GM21619 (cell line): Measurements from ENCODE around the gene COL4A1.
"Not testable (repeated sequence)": the region's sequence is repeated elsewhere in the genome, so short reads cannot be mapped to it uniquely, and the experiment has no call there.

Experiments used
- ATAC-seq: cut with Tn5 transposase; IDR thresholded peaks from one replicate; pipeline ENCODE4 v1.9.1; 2021; ENCODE audit not compliant: unreplicated experiment

COL4A1 gene

GRCh38 chr13:110123041-110123809 lies 183.7 kb downstream of the COL4A1 start:
- no peak for ATAC-seq

- ATAC-seq, result no peak
These were observed 185.4 kb downstream of the COL4A1 start for GRCh38 chr13:110121422-110122083.

GRCh38 chr13:110119935-110120905 lies 186.7 kb downstream of the COL4A1 start:
- ATAC-seq, result no peak

GRCh38 chr13:110118106-110118505 lies 188.9 kb downstream of the COL4A1 start:
- ATAC-seq, result no peak

GRCh38 chr13:110116072-110116487 lies 190.9 kb downstream of the COL4A1 start:
- no peak for ATAC-seq

- ATAC-seq, result no peak
These were observed 191.4 kb downstream of the COL4A1 start for GRCh38 chr13:110115591-110115990.

- no peak for ATAC-seq
These were observed 192.6 kb downstream of the COL4A1 start for GRCh38 chr13:110114316-110114715.

- ATAC-seq, result no peak
These were observed 193.6 kb downstream of the COL4A1 start for GRCh38 chr13:110113284-110113764.

- not testable (repeated sequence) for ATAC-seq
These were observed 194.6 kb downstream of the COL4A1 start for GRCh38 chr13:110112379-110112778.

DNA sequence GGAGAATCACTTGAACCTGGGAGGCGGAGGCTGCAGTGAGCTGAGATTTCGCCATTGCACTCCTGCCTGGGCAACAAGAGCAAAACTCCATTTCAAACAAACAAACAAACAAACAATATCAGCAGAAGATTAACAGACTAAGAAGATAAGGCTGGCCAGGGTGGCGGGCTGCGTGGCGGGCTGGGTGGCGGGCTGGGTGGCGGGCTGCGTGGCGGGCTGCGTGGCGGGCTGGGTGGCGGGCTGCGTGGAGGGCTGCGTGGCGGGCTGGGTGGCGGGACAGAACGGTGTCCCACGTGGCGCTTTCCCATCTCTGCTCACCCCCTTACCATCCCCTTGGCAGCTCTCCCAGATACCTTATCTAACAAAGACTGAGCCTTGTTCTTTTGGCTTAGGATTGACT lies 196.2 kb downstream of the COL4A1 start:
- ATAC-seq, result no peak

- no peak for ATAC-seq
These were observed 197.0 kb downstream of the COL4A1 start for GRCh38 chr13:110109910-110110309.

DNA sequence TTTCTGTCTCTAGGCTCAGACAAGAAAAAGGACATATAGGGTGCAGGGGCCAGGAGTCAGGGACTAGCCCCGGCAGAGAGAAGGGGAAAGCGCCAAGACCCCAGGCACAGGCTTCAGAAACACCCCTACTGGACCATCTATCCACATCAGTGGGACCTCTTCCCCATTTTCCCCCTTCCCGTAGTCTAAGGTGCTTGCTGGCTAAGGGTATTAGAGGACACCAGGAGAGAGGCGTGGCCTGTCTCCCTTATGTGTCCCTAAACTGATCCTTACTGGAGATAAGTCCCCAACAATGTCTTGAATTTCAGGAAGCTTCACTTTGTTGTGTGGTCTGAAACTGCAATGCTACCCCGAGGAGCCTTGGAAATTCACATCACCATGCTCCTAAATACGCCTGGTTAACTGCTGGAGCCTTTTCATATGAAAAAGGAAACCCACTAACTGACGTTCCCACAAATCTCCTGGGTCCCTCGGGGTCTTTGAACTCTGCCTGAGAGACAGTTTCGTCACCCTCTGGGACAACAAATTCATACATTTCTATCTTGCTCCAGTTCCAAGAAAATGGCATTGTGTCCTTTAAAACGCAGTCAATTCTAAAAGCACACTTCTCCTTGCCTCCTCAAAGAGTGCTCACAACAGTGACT lies 197.7 kb downstream of the COL4A1 start:
- no peak for ATAC-seq

GRCh38 chr13:110108348-110109139 lies 198.4 kb downstream of the COL4A1 start:
- ATAC-seq, result no peak

DNA sequence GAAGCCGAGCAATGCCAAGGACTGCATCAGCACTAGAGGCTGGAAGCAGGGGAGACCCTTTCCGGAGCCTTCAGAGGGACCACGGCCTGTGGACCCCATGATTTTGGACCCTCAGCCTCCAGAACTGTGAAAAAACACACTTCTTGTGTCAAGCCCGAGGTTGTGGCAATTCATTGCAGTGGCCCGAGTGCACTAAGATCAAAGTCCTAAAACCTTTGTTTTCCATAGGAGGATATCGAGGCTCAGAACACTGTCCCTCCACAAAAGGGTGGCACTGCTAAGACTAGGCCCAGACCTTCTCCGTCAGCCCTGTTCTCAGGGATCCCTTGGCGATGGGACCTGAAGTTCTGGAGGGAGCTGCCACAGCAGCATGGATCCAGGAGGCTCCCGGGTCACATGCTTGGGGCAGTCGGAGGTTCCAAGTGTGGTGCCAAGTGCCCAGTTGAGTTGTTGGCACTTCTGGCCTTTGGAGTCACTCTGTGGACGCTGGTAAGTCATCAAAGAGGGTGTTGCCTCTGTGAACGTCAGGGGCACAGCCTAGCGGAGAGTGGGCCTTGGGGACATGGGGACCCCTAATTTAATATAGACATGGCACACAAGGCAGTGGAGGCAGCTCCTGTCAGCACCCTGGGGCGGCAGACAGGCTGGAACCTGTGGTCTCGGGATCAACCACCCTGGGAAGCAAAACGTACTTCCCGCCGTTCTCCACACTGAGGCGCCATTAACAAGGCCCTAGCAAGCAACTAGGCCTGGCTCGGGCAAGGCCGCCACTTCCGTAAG lies 199.2 kb downstream of the COL4A1 start:
- ATAC-seq, result no peak

- ATAC-seq, result no peak
These were observed 200.2 kb downstream of the COL4A1 start for GRCh38 chr13:110106726-110107125.

- ATAC-seq, result no peak
These were observed 201.8 kb downstream of the COL4A1 start for GRCh38 chr13:110105136-110105535.

- no peak for ATAC-seq
These were observed 203.4 kb downstream of the COL4A1 start for GRCh38 chr13:110103534-110103933.

GRCh38 chr13:110103026-110103425 lies 203.9 kb downstream of the COL4A1 start:
- no peak for ATAC-seq

DNA sequence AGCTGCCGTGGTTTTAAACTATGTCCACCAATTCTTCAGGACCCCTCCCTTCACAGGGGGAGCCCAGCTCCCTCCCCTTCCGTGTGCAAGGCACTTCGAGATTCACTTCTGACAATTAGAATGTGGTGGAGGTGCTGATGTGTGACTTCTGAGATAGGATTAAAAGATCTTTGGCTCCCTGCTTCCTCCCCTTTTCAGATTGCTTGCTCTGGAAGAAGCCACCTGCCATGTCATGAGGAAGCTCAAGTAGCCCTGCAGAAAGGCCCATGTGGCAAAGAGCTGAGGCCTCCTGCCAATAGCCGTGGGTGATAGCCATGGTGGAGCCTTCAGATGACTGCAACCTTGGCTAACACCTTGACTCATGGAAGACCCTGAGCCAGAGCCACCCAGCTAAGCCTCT lies 204.9 kb downstream of the COL4A1 start:
- no peak for ATAC-seq
